ENCODE results near the gene P2RX3.
"Not testable (repeated sequence)": the region's sequence is repeated elsewhere in the genome, so short reads cannot be mapped to it uniquely, and the experiment has no call there.

P2RX3 gene

DNA sequence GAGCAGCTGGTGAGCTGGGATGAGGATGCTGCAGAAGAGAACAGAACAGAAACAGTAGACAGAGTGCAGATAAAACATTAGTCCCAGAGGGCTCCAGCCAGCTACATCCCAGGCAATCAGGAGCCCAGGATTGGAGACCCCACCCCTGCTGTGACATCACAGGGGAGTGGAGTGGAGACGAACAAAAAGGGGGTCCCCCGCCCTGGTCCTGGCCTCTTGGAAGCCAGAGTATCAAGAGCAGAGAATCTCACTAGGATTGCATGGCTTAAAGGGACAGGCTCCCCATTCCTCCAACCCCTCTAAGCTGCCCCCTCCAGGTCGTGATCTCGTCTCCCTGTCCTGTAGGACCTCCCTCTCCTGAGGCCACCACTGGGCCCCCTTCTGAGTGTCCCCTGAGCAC lies at the start of gene P2RX3:
TSS of gene P2RX3 (plus strand) at position 211 of the 400 bp plus-strand sequence. CDS start 199 bp downstream, outside the sequence.
- FAIRE-seq, result no peak

DNA sequence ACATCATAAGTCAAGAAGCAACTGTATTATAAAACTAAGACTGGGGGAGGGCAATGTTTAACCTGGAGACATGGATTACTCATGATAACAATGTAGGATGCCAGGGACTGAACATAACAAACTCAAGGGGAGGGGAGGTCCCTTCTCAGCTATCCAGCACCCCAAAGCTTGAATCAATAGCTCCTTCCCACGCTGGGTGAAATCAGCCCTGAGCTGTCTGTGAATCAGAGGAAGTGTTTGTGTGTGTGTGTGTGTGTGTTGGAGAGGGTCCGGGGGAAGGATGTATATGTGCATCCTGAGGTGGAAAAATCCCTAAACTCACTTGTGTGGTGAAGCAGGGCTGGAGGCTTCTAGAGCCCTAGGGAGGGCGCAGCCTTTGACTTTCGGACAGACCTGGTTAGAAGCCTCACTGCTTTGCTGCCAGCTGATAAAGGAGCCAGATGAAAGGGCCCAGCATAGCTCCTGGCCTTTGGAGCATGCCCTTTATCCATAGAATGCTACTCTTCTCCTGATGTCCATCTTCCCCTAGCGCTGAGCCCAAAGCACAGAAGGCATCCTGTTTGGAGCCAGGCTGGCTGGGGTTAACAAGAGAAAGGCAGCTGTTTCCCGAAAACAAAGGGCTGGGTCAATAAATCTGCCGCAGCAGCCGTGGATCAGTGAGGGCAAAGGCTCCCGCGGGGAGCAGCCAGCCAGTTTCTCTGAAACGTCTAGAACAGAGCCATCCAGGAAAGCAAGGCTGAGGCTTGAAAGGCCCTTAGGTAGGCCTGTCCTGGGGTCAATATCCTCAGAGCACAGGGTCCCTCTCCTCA lies 49.2 kb upstream of the P2RX3 start:
- no peak for FAIRE-seq

DNA sequence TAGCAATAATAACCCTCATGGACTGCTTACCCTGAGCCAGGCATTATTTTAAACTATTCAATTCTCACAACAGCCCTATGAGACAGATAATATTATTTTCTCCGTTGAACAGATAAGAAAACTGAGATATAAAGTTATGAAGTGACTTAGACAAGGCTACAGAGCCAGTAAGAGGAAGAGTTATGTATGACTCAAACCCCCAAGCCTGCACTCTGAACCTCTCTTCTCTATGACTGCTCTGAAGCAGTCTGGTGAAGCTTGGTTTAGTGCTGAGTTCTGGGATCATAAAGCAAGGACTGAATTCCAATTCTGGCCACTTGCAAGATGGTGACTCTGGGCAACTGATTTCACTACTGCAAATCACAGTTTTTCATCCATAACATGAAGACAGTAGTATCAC lies 47.9 kb upstream of the P2RX3 start:
- FAIRE-seq, result no peak

DNA sequence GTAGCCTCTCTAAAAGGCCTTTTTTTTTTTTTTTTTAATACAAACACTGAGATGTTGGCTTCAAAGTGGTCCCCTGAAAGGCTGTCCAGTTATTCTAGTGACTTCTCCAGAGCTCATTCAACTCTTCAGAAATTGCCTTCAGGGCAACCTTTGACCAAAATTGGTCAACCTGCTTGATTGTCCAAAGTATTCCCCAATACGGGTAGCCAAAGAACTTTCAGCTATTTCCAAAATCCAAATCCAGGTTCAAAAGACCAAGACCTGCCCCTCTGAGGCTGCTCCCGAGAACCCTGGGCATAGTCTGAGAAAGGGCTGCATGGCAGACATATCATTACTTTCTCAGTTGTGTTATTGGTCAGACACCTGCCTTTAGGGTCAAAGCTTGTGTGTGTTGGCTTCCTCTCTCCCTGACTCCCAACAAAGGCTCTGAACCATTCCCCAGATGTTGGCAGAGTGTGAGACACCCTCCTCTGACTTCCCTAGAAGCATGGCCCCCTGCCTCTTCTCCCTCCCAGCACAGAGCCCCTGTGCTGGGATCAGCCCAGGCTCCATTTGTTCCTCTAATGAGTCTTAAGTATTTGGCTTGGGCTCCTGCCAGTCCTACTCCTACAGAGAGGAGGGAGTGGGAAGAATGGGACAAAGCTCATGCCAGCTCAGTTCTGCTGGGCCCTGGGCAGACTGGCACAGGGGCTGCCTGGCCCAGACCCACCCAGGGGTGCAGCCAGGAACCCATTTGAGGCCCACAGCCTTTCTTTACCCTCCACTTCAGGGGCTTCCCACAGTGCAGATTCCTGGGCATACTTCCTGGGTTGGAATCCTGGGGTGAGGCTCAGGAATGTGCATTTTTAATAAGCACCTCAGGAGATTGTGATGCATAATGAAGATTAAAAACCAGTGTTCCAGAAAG lies 43.7 kb upstream of the P2RX3 start:
- no peak for FAIRE-seq

DNA sequence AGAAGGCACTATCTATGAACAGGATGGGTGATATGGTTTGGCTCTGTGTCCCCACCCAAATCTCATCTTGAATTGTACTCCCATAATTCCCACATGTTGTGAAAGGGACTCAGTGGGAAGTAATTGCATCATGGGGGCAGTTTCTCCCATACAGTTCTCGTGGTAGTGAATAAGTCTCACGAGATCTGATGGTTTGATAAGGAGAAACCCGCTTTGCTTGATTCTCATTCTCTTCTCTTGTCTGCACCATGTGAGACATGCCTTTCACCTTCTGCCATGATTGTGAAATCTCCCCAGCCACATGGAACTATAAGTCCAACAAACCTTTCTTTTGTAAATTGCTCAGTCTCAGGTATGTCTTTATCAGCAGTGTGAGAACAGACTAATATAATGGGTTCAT lies 41.9 kb upstream of the P2RX3 start:
- not testable (repeated sequence) for FAIRE-seq

DNA sequence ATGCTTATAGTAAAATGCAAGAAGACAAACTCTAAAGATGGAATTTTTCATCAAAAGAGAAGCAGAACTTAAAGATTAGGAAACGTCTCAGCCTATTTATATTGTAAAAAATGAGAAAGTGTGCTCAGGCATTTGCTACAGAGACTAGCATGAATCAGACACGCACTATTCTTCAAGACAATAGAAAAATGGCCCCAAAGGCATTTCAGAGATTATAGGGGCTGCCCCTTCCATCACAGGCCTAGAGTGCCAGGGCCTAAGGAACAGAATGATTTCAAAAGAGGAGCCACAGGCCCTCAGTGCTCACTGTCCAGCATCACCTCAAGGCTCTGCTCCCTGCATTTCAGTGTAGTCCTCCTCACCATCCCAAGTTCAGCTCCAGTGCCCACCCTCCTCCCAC lies 40.9 kb upstream of the P2RX3 start:
- no peak for FAIRE-seq

DNA sequence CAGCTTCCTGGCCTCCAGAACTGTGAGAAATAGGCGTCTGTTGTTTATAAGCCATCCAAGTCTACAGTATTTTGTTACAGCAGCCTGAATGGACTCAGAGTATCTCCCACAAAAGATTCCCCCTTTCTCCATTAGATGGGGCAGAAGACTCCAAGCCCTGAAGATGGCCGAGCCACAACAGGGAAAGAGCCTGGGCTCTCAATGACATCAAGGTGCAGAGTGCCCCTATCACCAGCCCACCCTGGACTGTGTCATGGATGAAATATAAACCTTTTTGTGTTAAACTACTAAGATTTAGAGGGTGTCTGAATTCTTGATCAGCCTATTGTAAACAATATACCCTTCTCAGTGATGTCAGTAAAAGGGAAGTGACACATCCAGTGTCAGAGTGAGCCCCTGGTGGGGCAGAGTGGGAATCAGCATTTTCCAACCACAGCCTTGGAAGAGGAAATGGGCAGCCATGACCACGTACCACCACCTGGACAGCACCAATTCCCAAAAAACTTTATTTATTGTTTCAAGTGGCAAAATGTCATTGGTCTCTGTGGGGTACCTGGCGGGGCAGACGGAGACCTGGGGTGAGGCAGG lies 38.9 kb upstream of the P2RX3 start:
- no peak for FAIRE-seq

DNA sequence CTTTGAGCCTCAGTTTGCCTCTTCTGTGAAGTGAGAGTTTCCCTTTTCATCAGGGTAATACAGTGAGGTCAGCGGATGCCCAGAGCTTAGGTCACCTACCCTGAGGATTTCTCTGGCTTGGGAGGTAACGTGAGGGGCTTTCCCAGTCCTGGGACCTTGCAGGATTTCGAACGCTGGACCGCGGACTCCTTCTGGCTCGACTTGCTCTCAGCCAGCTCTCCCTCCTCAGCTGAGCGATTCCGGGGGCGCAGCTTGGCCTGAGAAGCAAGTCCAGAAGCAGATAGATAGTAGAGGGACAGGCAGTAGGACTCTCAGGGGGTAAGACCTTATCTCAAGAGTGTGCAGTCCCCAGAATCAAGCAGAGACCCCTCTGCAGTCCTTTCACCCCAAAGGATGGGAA lies 37.4 kb upstream of the P2RX3 start:
- FAIRE-seq, result no peak

DNA sequence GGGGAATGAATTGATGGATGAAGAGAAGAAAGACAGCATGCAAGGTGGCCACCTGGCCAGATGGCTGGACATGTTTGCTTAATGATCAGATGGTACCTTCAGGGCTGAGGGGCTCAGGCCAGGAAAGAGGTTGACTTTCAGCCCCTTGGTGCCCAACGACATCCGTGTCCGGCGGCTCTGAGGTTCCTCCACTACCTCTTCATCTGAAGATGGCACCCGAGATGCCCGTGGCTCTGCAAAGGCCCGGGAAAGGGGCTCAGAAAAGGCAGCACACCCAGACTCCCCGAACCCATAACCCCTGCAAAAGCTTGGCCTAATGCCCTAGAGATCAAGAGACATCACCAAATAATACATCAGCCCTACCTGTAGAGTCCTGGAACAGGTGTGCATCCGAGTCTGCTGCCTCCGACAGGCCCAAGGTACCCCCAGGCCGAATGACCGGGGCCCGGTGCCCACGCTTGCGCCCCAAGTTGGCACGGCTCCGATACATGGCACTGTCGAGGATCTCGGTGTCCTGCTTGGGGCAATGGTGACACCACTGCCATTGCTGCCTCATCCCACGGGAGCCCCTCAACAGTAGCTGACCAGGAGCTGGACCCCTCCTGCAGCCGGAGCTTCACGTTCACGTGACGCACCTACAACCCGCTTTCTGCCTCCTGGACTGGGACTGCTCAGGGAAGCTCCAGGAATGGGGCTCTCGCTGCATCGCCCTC lies 36.3 kb upstream of the P2RX3 start:
- no peak for FAIRE-seq

DNA sequence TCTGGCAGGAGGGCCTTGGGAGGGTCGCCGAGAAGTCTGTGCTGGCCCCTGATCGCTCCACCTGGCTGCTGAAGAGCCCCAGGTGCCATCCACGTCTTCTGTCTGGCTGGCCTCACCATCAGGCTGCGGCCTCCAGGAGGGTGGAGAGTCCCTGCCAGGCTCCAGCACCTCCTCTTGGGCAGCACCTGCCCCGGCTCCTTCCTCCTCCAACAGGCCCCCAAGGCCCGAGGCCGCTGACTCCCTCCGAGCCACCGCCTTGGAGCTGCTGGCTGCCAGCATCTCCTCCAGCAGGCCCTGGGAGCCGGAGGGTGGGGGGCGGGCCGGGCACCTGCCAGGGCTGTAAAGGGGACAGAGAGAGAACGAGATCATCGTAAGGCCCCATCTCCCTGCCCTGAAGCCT lies 35.7 kb upstream of the P2RX3 start:
- FAIRE-seq, result no peak

DNA sequence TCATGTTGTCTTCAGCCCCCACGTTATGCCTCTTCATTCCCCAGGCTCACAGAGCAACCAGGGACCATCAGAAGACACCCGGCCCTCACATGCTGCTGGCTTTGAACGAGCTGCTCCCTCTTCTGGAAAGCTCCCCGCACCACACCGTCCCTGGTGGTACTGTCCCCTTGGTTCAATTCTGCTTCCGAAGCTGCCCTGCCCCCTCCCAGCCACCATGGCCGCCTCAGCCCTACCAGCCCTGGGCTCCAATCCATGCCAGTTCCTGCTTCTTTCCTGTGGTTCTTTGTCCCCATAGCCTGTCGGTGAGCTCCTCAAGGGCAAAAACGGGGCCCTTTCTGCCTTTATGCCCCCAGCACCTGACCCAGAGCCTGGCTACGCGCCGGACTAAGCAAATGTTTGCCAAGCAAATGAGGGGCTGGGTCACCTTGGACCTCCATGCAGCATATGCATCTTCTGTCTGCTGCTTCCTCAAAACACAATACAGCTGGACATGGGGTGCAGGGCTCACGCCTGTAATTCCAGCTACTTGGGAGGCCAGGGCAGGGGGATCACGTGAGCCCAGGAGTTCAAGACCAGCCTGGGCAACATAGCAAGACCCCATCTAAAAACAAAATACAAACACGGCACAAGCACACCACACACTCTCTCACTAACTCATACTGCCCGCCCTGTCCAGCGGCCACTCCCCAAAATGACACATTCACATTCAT lies 34.7 kb upstream of the P2RX3 start:
- no peak for FAIRE-seq

DNA sequence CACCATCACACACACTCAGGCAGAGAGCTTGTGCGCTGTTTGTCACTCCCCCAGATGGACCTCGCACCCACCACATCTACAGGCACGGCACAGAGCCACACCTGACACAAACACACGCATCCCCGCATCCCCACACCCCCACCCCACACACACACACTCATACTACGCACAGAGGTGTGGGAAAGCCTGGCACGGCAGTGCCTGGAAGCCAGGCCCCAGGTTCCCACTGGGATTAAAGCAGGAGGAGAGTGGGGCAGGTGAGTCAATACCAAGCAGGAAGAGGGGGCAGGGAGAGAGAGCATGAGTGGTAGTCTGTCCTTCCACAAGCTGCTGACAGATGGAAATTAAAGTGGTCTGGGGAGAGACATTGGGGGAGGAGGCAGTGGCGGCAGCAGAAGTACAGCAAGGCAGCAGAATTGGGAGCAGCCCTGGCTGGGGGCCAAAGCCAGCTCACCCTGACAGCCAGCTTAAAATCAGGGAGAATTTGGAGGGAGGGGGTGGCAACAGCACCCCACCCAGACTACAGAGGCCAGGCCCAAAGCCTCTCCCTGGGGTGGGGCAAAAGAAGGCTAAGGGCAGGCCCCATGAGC lies 34.1 kb upstream of the P2RX3 start:
- FAIRE-seq, result no peak

DNA sequence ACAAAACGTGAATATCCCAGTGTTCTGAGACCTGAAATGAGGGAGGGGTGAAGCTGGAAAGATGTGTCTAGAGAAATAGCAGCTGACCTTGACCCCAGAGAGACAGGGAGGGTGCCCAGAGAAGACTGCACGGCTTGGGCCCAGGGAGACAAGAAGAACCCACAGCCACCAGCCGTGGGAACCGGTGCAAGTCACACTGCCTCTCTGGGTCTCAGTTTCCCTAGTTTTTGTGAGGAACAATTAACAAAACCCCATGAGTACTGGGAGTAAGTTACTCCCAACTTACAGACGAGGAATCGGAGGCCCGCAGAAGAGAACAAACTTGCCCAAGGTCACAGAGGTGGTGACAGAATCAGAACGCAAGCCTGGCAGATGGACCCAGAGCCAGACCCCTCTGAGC lies 32.6 kb upstream of the P2RX3 start:
- FAIRE-seq, result no peak

DNA sequence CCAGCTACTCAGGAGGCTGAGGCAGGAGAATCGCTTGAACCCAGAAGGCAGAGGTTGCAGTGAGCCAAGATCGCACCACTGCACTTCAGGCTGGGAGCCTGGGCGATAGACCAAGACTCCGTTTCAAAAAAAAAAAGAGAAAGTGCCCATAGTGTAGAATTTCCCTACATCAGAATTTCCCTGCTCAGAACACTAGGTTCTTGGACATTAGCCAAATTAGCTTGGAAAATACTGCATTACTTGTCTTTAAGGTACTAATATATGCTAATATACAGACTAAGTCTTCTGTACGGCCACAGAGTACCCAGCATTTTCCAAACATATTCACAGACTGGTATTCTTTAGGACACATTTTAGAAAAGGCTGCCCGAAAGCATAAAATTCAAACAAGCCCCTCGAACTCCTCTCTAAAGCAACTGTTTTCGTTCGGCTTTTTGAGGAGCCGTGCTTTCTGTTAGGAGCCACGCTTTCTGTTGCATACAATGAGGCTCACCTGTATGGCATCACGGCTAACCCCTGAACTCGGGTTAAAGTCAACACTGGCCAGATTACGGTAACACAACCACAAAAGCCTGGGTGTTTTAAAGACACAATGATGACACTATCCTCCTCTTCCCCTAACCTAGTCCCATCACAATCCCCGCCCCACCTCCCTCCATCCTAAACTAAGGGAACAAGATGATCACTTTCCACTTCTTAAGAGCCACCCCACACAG lies 31.8 kb upstream of the P2RX3 start:
- no peak for FAIRE-seq

DNA sequence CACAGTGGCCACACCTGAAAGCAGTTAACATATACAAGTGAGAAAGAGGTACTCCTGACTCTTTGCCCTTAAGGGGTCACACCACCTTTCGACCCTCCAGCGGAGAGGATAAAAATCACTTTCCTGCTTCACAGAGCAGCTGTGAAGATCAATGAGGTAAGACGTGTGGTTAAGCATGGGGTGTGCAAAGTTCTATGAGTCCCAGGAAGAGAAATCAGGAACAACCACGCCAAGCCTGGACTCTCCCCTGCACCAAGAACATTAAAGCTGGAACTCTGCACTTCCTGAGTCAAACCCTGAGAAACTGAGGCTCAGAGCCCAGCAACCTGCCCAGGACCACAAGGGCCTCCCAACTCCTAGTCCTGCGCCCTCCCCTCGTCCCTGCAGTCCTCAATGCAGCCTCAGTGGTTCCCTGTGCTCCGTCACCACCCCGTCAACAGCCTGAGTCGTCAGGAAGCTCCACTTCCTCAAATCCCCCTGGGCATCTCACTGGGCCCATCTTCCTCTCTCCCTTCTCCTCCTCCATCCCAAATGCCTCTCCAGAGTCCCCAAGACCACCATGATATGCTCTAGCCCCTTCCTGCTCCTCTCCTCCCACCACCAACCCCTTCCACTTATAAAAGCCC lies 31.1 kb upstream of the P2RX3 start:
- FAIRE-seq, result no peak

DNA sequence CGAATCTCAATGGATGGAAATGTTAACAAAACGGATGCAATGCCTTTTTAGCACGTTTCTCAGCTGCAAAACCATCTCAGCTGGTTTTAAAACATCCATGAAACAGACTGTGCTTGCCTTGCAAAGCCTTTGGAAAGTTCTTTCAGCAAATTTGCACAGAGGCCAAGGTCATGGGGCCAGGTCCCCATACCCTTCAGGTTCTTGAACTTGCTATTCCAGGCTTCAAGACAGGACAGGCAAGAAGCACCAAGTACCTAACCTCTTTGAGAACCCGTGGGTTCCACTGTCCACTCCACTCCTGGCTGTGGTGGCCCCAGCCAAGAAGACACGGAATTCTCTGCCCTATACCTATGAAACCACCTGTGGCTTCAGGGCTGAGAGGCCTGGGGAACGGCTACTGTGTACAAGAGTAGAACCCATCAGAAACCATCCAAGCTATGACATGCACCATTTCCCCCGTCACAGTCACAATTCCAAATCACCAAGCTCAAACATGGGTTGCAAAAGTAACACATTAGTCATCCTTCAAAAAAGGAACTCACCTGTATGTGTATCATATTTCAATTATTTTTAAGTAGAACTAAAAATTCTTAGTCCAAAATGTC lies 30.4 kb upstream of the P2RX3 start:
- no peak for FAIRE-seq

DNA sequence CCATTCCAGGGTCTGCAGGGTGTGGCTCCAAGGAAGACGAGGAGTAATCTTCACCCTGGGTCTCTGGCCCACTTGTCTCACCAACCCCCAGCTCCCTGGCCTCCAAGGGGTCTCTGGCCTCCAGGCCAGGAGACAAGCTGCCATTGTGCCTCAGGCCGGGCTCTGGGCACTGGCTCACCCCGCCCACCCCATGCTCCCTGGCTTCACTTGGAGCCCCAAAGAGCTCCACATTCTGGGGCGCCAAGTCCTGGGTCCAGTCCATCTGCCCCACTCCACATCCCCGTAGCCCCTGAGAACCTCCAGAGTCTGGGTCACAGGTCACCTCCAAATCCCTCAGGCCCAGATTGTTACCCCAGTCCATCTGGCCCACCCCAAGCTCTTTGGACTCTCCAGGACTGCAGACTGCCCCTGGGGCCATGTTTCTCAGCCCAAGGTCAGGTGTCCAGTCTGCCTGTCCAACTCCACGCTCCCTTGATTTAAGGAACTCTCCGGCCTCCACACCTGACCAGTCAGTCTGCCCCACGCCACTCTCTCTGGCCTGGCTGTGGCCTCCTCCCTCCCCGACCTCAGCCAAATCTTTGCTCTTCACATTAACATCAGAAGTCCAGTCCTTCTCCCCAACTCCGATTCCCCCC lies 29.6 kb upstream of the P2RX3 start:
- FAIRE-seq, result no peak

DNA sequence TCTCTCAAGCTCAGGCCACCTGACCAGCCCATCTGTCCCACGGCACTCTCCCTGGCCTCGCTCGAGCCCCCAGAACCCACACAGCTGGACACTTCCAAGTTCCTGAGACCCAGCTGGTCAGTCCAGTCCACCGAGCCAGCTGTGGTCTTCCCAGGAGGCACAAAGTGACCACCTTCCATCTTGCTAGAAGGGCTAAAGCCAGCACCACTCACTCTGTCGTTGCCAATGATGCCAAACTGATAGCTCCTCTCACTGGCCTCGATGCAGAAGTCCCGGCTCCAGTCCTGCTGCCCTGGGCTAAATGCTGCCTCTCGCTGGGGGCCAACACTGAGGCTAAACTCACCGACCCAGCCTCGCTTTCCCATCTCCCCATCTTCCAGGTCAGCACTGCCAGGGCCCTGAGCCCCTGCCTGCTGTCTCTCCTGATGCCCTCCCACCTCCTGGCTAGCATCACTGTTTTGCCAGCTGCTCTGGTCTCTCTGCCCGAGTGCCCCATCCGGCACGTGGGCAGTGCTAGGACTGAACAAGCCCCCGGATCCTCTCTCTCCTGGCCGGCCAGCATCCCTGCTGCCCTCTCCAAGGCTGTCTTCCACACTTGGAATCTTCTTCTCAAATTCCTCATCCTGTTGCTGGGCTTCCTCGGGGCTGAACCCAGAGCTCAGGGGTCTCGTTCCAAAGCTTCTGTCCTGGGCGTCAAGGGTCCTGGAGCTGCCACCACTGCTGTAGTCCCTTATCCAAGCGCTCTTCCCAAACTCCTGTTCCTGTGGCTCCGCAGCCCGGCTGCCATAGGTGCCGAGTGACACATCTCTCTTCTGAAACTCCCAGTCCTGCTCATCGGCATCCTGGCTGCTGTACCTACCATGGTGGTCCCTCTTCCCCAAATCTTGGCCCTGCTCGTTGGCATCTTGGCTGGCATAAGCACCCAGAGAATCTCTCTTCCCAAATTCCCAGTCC lies 28.8 kb upstream of the P2RX3 start:
- no peak for FAIRE-seq

DNA sequence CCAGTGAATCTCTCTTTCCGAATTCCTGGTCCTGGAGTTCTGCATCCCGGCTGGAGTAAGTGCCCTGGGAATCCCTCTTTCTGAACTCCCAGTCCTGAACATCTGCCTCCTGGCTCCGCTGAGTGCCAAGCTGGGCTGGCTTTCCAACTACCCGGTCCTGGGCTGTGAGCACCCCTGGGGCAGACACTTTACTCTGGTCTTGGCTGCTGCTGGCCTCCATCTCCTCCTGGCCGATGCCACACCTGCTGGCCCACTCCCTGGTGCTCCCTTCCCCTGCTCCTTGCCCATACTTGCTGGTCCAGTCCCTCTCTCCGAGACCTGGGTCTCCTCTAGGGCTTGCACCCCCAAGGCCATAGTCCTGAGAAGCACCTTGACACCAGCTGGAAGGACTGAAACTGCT lies 28.1 kb upstream of the P2RX3 start:
- FAIRE-seq, result no peak
